HCT116 (cell line): ENCODE data around the gene POGLUT3. TPM values are rescaled to one million over a fixed set of nuclear protein-coding genes. Genes with fewer than 3 reads are reported as not detected.

Source experiments
- ATAC-seq: fragments of 200-7000 bp; cut with Tn5 transposase; 2 replicates; pipeline ENCODE4 v1.9.1; 2020; ENCODE audit warnings: mild to moderate bottlenecking, moderate library complexity
- BruUV-seq: library from RNA; stranded (reverse); fragments of 400-500 nt; replicated peaks from 2 replicates; lab custom pipeline; 2021; lab: Mats Ljungman, UMichigan
- CTCF ChIA-PET: fragments of 300-600 bp; sonication (Branson Sonifier 250); formaldehyde crosslinking; loops from one replicate; lab custom pipeline; 2021; ENCODE audit warnings: antibody characterized with exemption; lab: Charles Lee
- POLR2A ChIA-PET: fragments of 300-600, 350-600 bp; sonication (Branson Sonifier 250); formaldehyde crosslinking; loops from one replicate; lab custom pipeline; 2021; ENCODE audit warnings: antibody characterized with exemption; lab: Charles Lee
- RAD21 ChIA-PET, 2 experiments: fragments of 300-600 bp; sonication (Branson Sonifier 250); formaldehyde crosslinking; loops; one replicate each; lab custom pipeline; 2023; ENCODE audit warnings: low total read pairs in 2 of 2; ENCODE audit not compliant: uncharacterized antibody in 2 of 2, unreplicated experiment in 2 of 2, low non-redundant PET in 1 of 2; lab: Charles Lee
- DNase-seq: peaks from one replicate; pipeline ENCODE4 v3.0.0-alpha.2; 2010; ENCODE audit warnings: low read depth, low spot score
- H2AFZ ChIP-seq: fragments of 200-600 bp; shearing (Covaris generic), sonication (generic); 2 replicates; pipeline ENCODE4 v1.6.1; 2017; ENCODE audit warnings: low read depth, mixed run types, mixed read lengths, antibody characterized with exemption, low read length; ENCODE audit not compliant: poor library complexity, severe bottlenecking
- H3K27ac ChIP-seq: 2 replicates; pipeline ENCODE4 v1.5.1; 2012; ENCODE audit warnings: low read depth, low read length
- H3K27me3 ChIP-seq: fragments of 200-600 bp; sonication (generic); 2 replicates; pipeline ENCODE4 v1.6.1; 2016; ENCODE audit warnings: mixed run types, low read length, mixed read lengths; ENCODE audit not compliant: insufficient read depth
- H3K36me3 ChIP-seq, 2 experiments: fragments of 200-500 bp in 1 of 2; fragments of 200-600 bp in 1 of 2; sonication (Bioruptor generic) in 1 of 2; sonication (generic) in 1 of 2; 2 replicates each; pipeline versions ENCODE4 v1.5.1 to v1.6.1; 2014 to 2016; ENCODE audit warnings: low read length in 2 of 2, inconsistent platforms in 1 of 2, mixed read lengths in 1 of 2, mixed run types in 1 of 2; ENCODE audit not compliant: insufficient read depth in 2 of 2, control insufficient read depth in 1 of 2
- H3K4me1 ChIP-seq, 2 experiments: fragments of 200-600 bp in 1 of 2; sonication (generic) in 1 of 2; 2 replicates each; pipeline versions ENCODE4 v1.5.1 to v1.6.1; 2012 to 2017; ENCODE audit warnings: low read length in 2 of 2, inconsistent platforms in 1 of 2, mild to moderate bottlenecking in 1 of 2, mixed read lengths in 1 of 2, mixed run types in 1 of 2, moderate library complexity in 1 of 2; ENCODE audit not compliant: insufficient read depth in 2 of 2, control insufficient read depth in 1 of 2
- H3K4me2 ChIP-seq: fragments of 200-600 bp; sonication (generic); 2 replicates; pipeline ENCODE4 v1.6.1; 2017; ENCODE audit warnings: mixed run types, low read length, mixed read lengths
- H3K4me3 ChIP-seq, 2 experiments: fragments of 200-600 bp in 1 of 2; sonication (generic) in 1 of 2; replicated peaks in 1 of 2; 2 replicates each; pipeline ENCODE4 v1.5.1; 2011 to 2016; ENCODE audit warnings: low read length in 2 of 2, control low read depth in 1 of 2, low read depth in 1 of 2, mild to moderate bottlenecking in 1 of 2, mixed read lengths in 1 of 2, mixed run types in 1 of 2
- H3K79me2 ChIP-seq: fragments of 200-600 bp; sonication (generic); 2 replicates; pipeline ENCODE4 v1.6.1; 2017; ENCODE audit warnings: mild to moderate bottlenecking, mixed run types, low read length, moderate library complexity, mixed read lengths; ENCODE audit not compliant: insufficient read depth
- H3K9ac ChIP-seq: fragments of 200-600 bp; sonication (generic); 2 replicates; pipeline ENCODE4 v1.6.1; 2016; ENCODE audit warnings: low read length, mixed read lengths
- H3K9me2 ChIP-seq: fragments of 200-600 bp; sonication (generic), shearing (Covaris generic); 2 replicates; pipeline ENCODE4 v1.6.1; 2017; ENCODE audit warnings: mixed run types, mild to moderate bottlenecking, moderate library complexity; ENCODE audit not compliant: insufficient read depth
- H3K9me3 ChIP-seq, 2 experiments: fragments of 200-500 bp in 1 of 2; fragments of 200-600 bp in 1 of 2; sonication (Bioruptor generic) in 1 of 2; sonication (generic) in 1 of 2; 2 replicates each; pipeline ENCODE4 v1.6.1; 2014 to 2017; ENCODE audit warnings: low read length in 2 of 2, mixed read lengths in 2 of 2, inconsistent platforms in 1 of 2, low read depth in 1 of 2, mild to moderate bottlenecking in 1 of 2, mixed run types in 1 of 2, moderate library complexity in 1 of 2; ENCODE audit not compliant: control insufficient read depth in 1 of 2, insufficient read depth in 1 of 2
- H4K20me1 ChIP-seq: fragments of 200-600 bp; sonication (generic), shearing (Covaris generic); 2 replicates; pipeline ENCODE4 v1.6.1; 2017; ENCODE audit warnings: mixed run types, mild to moderate bottlenecking, moderate library complexity; ENCODE audit not compliant: insufficient read depth
- ATF3 ChIP-seq: IDR thresholded peaks from 2 replicates; pipeline ENCODE4 v1.6.1; 2012
- CEBPB ChIP-seq: IDR thresholded peaks from 2 replicates; pipeline ENCODE4 v1.6.1; 2012; ENCODE audit warnings: low read depth
- EGR1 ChIP-seq: IDR thresholded peaks from 2 replicates; pipeline ENCODE4 v1.6.1; 2012; ENCODE audit warnings: low read depth
- ELF1 ChIP-seq: IDR thresholded peaks from 2 replicates; pipeline ENCODE4 v1.6.1; 2012; ENCODE audit warnings: low read depth, borderline replicate concordance
- EZH2 ChIP-seq: fragments of 200-600 bp; sonication (generic); IDR thresholded peaks from 2 replicates; pipeline ENCODE4 v1.6.1; 2017; ENCODE audit warnings: antibody characterized with exemption, mixed run types
- FOSL1 ChIP-seq: IDR thresholded peaks from 2 replicates; pipeline ENCODE4 v1.6.1; 2012; ENCODE audit warnings: low read depth
- JUND ChIP-seq: IDR thresholded peaks from 2 replicates; pipeline ENCODE4 v1.6.1; 2012
- MAX ChIP-seq: IDR thresholded peaks from 2 replicates; pipeline ENCODE4 v1.6.1; 2012
- POLR2A ChIP-seq: IDR thresholded peaks from 2 replicates; pipeline ENCODE4 v1.7.0; 2011; ENCODE audit warnings: borderline replicate concordance; ENCODE audit not compliant: insufficient read depth, insufficient read length; ENCODE audit errors: extremely low read depth
- POLR2AphosphoS5 ChIP-seq: IDR thresholded peaks from 2 replicates; pipeline ENCODE4 v1.6.1; 2011; ENCODE audit warnings: mild to moderate bottlenecking, low read depth, low read length, moderate library complexity
- SP1 ChIP-seq: IDR thresholded peaks from 2 replicates; pipeline ENCODE4 v1.6.1; 2012; ENCODE audit warnings: low read depth
- SRF ChIP-seq: IDR thresholded peaks from 2 replicates; pipeline ENCODE4 v1.6.1; 2012; ENCODE audit warnings: low read depth
- ZBTB33 ChIP-seq: IDR thresholded peaks from 2 replicates; pipeline ENCODE4 v1.6.1; 2011; ENCODE audit warnings: mild to moderate bottlenecking, low read length, moderate library complexity; ENCODE audit not compliant: insufficient replicate concordance; ENCODE audit errors: extremely low read depth
- ZNF274 ChIP-seq: fragments of 200-500 bp; sonication (Bioruptor generic); IDR thresholded peaks from 2 replicates; pipeline ENCODE4 v1.6.1; 2014; ENCODE audit warnings: mild to moderate bottlenecking, low read depth, low read length, inconsistent platforms
- intact Hi-C: fragments of 100-400 bp; cut with micrococcal nuclease; formaldehyde crosslinking; loops from 2 replicates; pipeline ENCODE4 v1.10.0; 2022
- total RNA-seq: library from RNA; stranded (reverse); gene quantifications from one replicate; pipeline ENCODE4 v1.2.1, GENCODE V29; 2021; ENCODE audit not compliant: unreplicated experiment
- TF ChIP-seq, protein P1 (sequence below): IDR thresholded peaks from 2 replicates; pipeline ENCODE4 v1.6.1; 2012; ENCODE audit warnings: low read depth

Gene POGLUT3
- total RNA-seq, 1 experiment from 2014 or later: 22.0 TPM

DNA sequence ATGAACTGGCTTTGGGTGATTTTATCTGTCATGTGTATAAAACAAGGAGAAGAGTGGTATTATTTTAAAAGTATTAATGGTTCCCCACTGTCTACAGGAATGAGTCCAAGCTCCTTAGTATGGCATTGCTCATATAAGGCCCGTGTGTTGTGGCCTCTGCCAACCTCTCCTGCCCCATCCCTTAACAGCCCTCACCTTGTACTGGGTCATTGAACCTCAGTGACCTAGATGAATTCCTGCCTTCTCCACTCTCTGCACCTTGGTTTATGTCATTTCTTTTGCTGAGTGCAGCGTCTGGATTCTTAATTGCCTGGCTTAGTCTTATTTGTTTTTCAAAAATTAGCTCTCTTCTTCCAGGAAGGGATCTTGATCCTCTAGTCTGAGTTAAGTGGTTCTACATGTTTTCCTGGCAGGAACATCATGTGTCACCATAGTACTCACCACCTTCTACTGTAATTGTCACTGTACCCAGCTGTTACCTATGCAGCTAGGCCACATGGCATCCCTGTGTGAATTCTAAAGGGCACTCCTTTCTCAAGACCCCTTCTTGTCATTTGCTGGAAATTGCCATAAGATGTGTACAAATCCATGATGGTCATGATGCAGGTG, 36.2 kb upstream of the POGLUT3 start:
- Histone ChIP-seq H3K9me2 (no peaks in the 10 kb centered on the region), H2AFZ (no peak overlapping the region), H4K20me1 (no peaks in the 10 kb centered on the region), H3K27ac (no peak overlapping the region), H3K4me3 (no peak overlapping the region), H3K4me1 (no peaks in the 10 kb centered on the region), H3K9me3 (no peaks in the 10 kb centered on the region), H3K9ac (no peak overlapping the region), H3K79me2 (no peaks in the 10 kb centered on the region), H3K36me3 (peaks cover 0 to 3% of the 10 kb centered on the region in 2 experiments; a peak in 2 of 4 replicates), H3K27me3 (no peaks in the 10 kb centered on the region), H3K4me2 (no peak overlapping the region)
- TF ChIP-seq FOSL1: no peak
- RAD21 ChIA-PET: no interaction called here
- ATAC-seq: no peak
- intact Hi-C loops: no loop called here
- BruUV-seq: no TSS peak
- POLR2A ChIA-PET: no interaction called here
- no peak for DNase-seq
- CTCF ChIA-PET: no interaction called here

DNA sequence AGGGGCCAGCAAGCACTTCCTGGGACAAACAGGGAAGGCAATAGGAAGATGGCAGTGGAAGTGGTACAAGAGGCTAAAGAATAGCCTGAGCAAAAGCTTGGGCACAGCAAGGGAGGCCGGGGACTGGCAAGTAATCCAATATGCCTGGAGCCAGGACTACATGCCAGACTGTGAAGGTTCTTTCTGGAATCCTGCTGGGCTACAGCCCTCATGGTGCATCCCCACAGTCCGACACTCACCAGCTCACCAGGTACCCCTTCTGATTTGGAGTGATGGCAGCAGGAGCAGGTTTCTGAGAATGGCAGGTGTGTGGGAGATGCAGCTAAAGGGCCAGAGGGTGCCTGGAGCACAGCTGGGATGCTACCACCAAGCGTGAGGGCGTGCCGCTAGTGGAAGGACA, 32.2 kb upstream of the POGLUT3 start:
- POLR2A ChIA-PET: no interaction called here
- CTCF ChIA-PET: no interaction called here
- Histone ChIP-seq H4K20me1 (no peaks in the 10 kb centered on the region), H3K9me3 (no peaks in the 10 kb centered on the region), H3K36me3 (no peaks in the 10 kb centered on the region), H3K9ac (no peak overlapping the region), H3K27ac (no peak overlapping the region), H3K27me3 (no peaks in the 10 kb centered on the region), H2AFZ (no peak overlapping the region), H3K4me2 (no peak overlapping the region), H3K4me1 (no peaks in the 10 kb centered on the region), H3K9me2 (no peaks in the 10 kb centered on the region), H3K79me2 (no peaks in the 10 kb centered on the region), H3K4me3 (no peak overlapping the region)
- BruUV-seq: no TSS peak
- ATAC-seq (no peak), DNase-seq (no peak)
- RAD21 ChIA-PET: no interaction called here
- intact Hi-C loops: no loop called here
- TF ChIP-seq MAX: no peak
- no peak for TF ChIP-seq ATF3
- no peak for TF ChIP-seq SRF
- TF ChIP-seq ZBTB33: no peak
- TF ChIP-seq POLR2AphosphoS5: no peak
- no peak for TF ChIP-seq ZNF274
- TF ChIP-seq, protein P1, sequence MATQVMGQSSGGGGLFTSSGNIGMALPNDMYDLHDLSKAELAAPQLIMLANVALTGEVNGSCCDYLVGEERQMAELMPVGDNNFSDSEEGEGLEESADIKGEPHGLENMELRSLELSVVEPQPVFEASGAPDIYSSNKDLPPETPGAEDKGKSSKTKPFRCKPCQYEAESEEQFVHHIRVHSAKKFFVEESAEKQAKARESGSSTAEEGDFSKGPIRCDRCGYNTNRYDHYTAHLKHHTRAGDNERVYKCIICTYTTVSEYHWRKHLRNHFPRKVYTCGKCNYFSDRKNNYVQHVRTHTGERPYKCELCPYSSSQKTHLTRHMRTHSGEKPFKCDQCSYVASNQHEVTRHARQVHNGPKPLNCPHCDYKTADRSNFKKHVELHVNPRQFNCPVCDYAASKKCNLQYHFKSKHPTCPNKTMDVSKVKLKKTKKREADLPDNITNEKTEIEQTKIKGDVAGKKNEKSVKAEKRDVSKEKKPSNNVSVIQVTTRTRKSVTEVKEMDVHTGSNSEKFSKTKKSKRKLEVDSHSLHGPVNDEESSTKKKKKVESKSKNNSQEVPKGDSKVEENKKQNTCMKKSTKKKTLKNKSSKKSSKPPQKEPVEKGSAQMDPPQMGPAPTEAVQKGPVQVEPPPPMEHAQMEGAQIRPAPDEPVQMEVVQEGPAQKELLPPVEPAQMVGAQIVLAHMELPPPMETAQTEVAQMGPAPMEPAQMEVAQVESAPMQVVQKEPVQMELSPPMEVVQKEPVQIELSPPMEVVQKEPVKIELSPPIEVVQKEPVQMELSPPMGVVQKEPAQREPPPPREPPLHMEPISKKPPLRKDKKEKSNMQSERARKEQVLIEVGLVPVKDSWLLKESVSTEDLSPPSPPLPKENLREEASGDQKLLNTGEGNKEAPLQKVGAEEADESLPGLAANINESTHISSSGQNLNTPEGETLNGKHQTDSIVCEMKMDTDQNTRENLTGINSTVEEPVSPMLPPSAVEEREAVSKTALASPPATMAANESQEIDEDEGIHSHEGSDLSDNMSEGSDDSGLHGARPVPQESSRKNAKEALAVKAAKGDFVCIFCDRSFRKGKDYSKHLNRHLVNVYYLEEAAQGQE: no peak
- TF ChIP-seq JUND: no peak
- TF ChIP-seq EZH2: no peak
- TF ChIP-seq EGR1: no peak
- TF ChIP-seq SP1: no peak
- no peak for TF ChIP-seq CEBPB
- TF ChIP-seq ELF1: no peak
- no peak for TF ChIP-seq POLR2A
